H1 (cell line): ENCODE measurements around the gene GGN. TPM values are rescaled to one million over a fixed set of nuclear protein-coding genes. Genes with fewer than 3 reads are reported as not detected.
A peak's percentile ranks its signal among the peaks of the same experiment; 100 is the strongest.

Experiments
- CTCF ChIA-PET: fragments of 300-600 bp; sonication (Branson Sonifier 250); formaldehyde crosslinking; loops from one replicate; lab custom pipeline; 2021; ENCODE audit not compliant: partially characterized antibody; lab: Charles Lee
- POLR2A ChIA-PET: fragments of 300-600 bp; sonication (Branson Sonifier 250); formaldehyde crosslinking; loops from one replicate; lab custom pipeline; 2021; ENCODE audit warnings: inconsistent platforms; ENCODE audit not compliant: partially characterized antibody; lab: Charles Lee
- DNase-seq, 2 experiments: peaks; one replicate each; pipeline versions ENCODE4 v3.0.0 to v3.0.0-alpha.2; 2010 to 2022; ENCODE audit warnings: low spot score in 2 of 2, low read depth in 1 of 2, mixed read lengths in 1 of 2
- FAIRE-seq: peaks from 2 replicates; lab custom pipeline; 2011; peaks lifted over from hg19 to GRCh38; lab: Jason Lieb, UNC
- H2AFZ ChIP-seq: 2 replicates; pipeline ENCODE4 v1.8.1; 2012; ENCODE audit warnings: low read length, inconsistent platforms
- H2AK5ac ChIP-seq: 2 replicates; pipeline ENCODE4 v1.6.1; 2013; ENCODE audit warnings: low read depth, low read length
- H2BK120ac ChIP-seq: replicated peaks from 2 replicates; pipeline ENCODE3; 2013; ENCODE audit warnings: low read depth, low read length, inconsistent platforms
- H2BK12ac ChIP-seq: 2 replicates; pipeline ENCODE4 v1.6.1; 2013; ENCODE audit warnings: low read depth, low read length
- H2BK15ac ChIP-seq: 2 replicates; pipeline ENCODE4 v1.6.1; 2013; ENCODE audit warnings: low read length
- H2BK20ac ChIP-seq: 2 replicates; pipeline ENCODE4 v1.6.1; 2013; ENCODE audit warnings: low read length
- H2BK5ac ChIP-seq: 2 replicates; pipeline ENCODE4 v1.6.1; 2013; ENCODE audit warnings: low read depth, low read length
- H3K14ac ChIP-seq: 2 replicates; pipeline ENCODE4 v1.6.1; 2013; ENCODE audit warnings: inconsistent platforms; ENCODE audit not compliant: insufficient read length
- H3K18ac ChIP-seq: 2 replicates; pipeline ENCODE4 v1.6.1; 2013; ENCODE audit warnings: low read length; ENCODE audit errors: extremely low read depth
- H3K23ac ChIP-seq: 2 replicates; pipeline ENCODE4 v1.6.1; 2013; ENCODE audit warnings: inconsistent platforms; ENCODE audit not compliant: insufficient read length
- H3K23me2 ChIP-seq: 2 replicates; pipeline ENCODE4 v1.6.1; 2013; ENCODE audit warnings: low read depth, low read length
- H3K27ac ChIP-seq: 2 replicates; pipeline ENCODE4 v1.6.1; 2011; ENCODE audit warnings: low read depth, low read length, inconsistent platforms
- H3K27me3 ChIP-seq, 4 experiments: replicated peaks in 1 of 4; 1 replicate in 1 of 4; 2 replicates in 3 of 4; pipeline versions ENCODE4 v1.6.1 to v1.8.1; 2011 to 2013; ENCODE audit warnings: low read length in 3 of 4, mild to moderate bottlenecking in 3 of 4, inconsistent platforms in 2 of 4, mixed read lengths in 2 of 4, moderate library complexity in 1 of 4; ENCODE audit not compliant: control insufficient read depth in 3 of 4, insufficient read depth in 3 of 4; ENCODE audit errors: extremely low read depth in 1 of 4
- H3K36me3 ChIP-seq, 4 experiments: 2 replicates each; pipeline versions ENCODE4 v1.6.1 to v1.8.1; 2011 to 2013; ENCODE audit warnings: mild to moderate bottlenecking in 4 of 4, low read length in 3 of 4, moderate library complexity in 2 of 4, control low read depth in 1 of 4, inconsistent platforms in 1 of 4; ENCODE audit not compliant: insufficient read depth in 4 of 4, control insufficient read depth in 2 of 4
- H3K4ac ChIP-seq: replicated peaks from 2 replicates; pipeline ENCODE3; 2013; ENCODE audit warnings: low read length, low read depth, mixed read lengths, inconsistent platforms; ENCODE audit not compliant: insufficient read length
- H3K4me1 ChIP-seq, 4 experiments: replicated peaks in 1 of 4; 1 replicate in 1 of 4; 2 replicates in 3 of 4; pipeline versions ENCODE4 v1.6.1 to v1.8.1; 2011 to 2013; ENCODE audit warnings: low read length in 3 of 4, inconsistent platforms in 2 of 4, mixed read lengths in 1 of 4; ENCODE audit not compliant: insufficient read depth in 4 of 4, control insufficient read depth in 3 of 4
- H3K4me2 ChIP-seq, 2 experiments: 2 replicates each; pipeline versions ENCODE4 v1.6.1 to v1.8.1; 2011 to 2013; ENCODE audit warnings: low read depth in 2 of 2, low read length in 2 of 2, control low read depth in 1 of 2, inconsistent platforms in 1 of 2, mild to moderate bottlenecking in 1 of 2; ENCODE audit not compliant: insufficient read depth in 1 of 2
- H3K4me3 ChIP-seq, 4 experiments: fragments of 200-600, 300-600 bp in 1 of 4; sonication (generic), shearing (Covaris generic), sonication (Bioruptor Twin) in 1 of 4; 2 replicates each; pipeline versions ENCODE4 v1.5.1 to v1.8.1; 2011 to 2016; ENCODE audit warnings: low read length in 4 of 4, low read depth in 3 of 4, control low read depth in 2 of 4, inconsistent platforms in 2 of 4, mild to moderate bottlenecking in 2 of 4, mixed read lengths in 1 of 4, moderate library complexity in 1 of 4; ENCODE audit not compliant: insufficient read depth in 2 of 4; ENCODE audit errors: extremely low read depth in 1 of 4
- H3K56ac ChIP-seq: replicated peaks from 2 replicates; pipeline ENCODE3; 2013; ENCODE audit warnings: low read depth, mild to moderate bottlenecking, mixed read lengths, low read length, inconsistent platforms; ENCODE audit not compliant: insufficient read length
- H3K79me1 ChIP-seq: 2 replicates; pipeline ENCODE4 v1.6.1; 2013; ENCODE audit warnings: low read depth, low read length, control low read depth
- H3K79me2 ChIP-seq, 2 experiments: 2 replicates each; pipeline versions ENCODE4 v1.6.1 to v1.8.1; 2012 to 2013; ENCODE audit warnings: low read length in 2 of 2, mild to moderate bottlenecking in 2 of 2, inconsistent platforms in 1 of 2; ENCODE audit not compliant: insufficient read depth in 2 of 2, control insufficient read depth in 1 of 2
- H3K9ac ChIP-seq, 4 experiments: replicated peaks in 1 of 4; 1 replicate in 1 of 4; 2 replicates in 3 of 4; pipeline versions ENCODE4 v1.6.1 to v1.8.1; 2011 to 2013; ENCODE audit warnings: low read depth in 3 of 4, low read length in 3 of 4, control low read depth in 2 of 4, mild to moderate bottlenecking in 2 of 4, moderate library complexity in 2 of 4, inconsistent platforms in 1 of 4; ENCODE audit errors: extremely low read depth in 1 of 4
- H3K9me3 ChIP-seq, 2 experiments: 2 replicates each; pipeline versions ENCODE4 v1.6.1 to v1.8.1; 2012 to 2013; ENCODE audit warnings: mild to moderate bottlenecking in 2 of 2, moderate library complexity in 2 of 2, control low read depth in 1 of 2, inconsistent platforms in 1 of 2, low read depth in 1 of 2, low read length in 1 of 2, mixed read lengths in 1 of 2; ENCODE audit not compliant: insufficient read depth in 2 of 2
- H4K20me1 ChIP-seq, 2 experiments: replicated peaks in 1 of 2; 2 replicates each; pipeline versions ENCODE3 to v1.8.1; 2011 to 2013; ENCODE audit warnings: inconsistent platforms in 2 of 2, low read length in 2 of 2, mild to moderate bottlenecking in 1 of 2; ENCODE audit not compliant: insufficient read depth in 2 of 2, control insufficient read depth in 1 of 2
- H4K5ac ChIP-seq: 2 replicates; pipeline ENCODE4 v1.6.1; 2013; ENCODE audit warnings: low read length, low read depth, mixed read lengths, inconsistent platforms; ENCODE audit not compliant: insufficient read length
- H4K8ac ChIP-seq: 2 replicates; pipeline ENCODE4 v1.8.0; 2013; ENCODE audit warnings: mild to moderate bottlenecking, moderate library complexity, low read length, inconsistent platforms; ENCODE audit not compliant: insufficient read depth; ENCODE audit errors: extremely low read depth
- H4K91ac ChIP-seq: replicated peaks from 2 replicates; pipeline ENCODE3; 2013; ENCODE audit warnings: low read length, mixed read lengths, inconsistent platforms; ENCODE audit not compliant: insufficient read length
- GABPA ChIP-seq: IDR thresholded peaks from 2 replicates; pipeline ENCODE4 v1.6.1; 2011; ENCODE audit warnings: mild to moderate bottlenecking, low read length, moderate library complexity, borderline replicate concordance; ENCODE audit not compliant: insufficient read depth
- GTF2F1 ChIP-seq: IDR thresholded peaks from 2 replicates; pipeline ENCODE4 v1.6.1; 2012; ENCODE audit warnings: low read depth, low read length, improper control_type of control experiment, borderline replicate concordance
- NRF1 ChIP-seq: IDR thresholded peaks from 2 replicates; pipeline ENCODE4 v1.6.1; 2011; ENCODE audit warnings: mild to moderate bottlenecking, low read depth, low read length, improper control_type of control experiment
- POLR2A ChIP-seq, 2 experiments: IDR thresholded peaks; 1 replicate in 1 of 2; 2 replicates in 1 of 2; pipeline ENCODE4 v1.6.1; 2011; ENCODE audit warnings: low read depth in 2 of 2, low read length in 2 of 2, mild to moderate bottlenecking in 2 of 2; ENCODE audit errors: control extremely low read depth in 1 of 2
- RNF2 ChIP-seq: fragments of 200-900, 300-1000 bp; sonication (generic); IDR thresholded peaks from 2 replicates; pipeline ENCODE4 v1.7.1; 2016; ENCODE audit warnings: borderline replicate concordance, low read depth, mild to moderate bottlenecking, antibody characterized with exemption, low read length; ENCODE audit not compliant: poor library complexity, severe bottlenecking; ENCODE audit errors: missing control alignments
- SAP30 ChIP-seq: fragments of 300-600 bp; sonication (generic); IDR thresholded peaks from 2 replicates; pipeline ENCODE4 v1.7.1; 2012; ENCODE audit warnings: low read length, moderate library complexity, mild to moderate bottlenecking, inconsistent platforms; ENCODE audit not compliant: insufficient read depth, insufficient replicate concordance
- SIN3A ChIP-seq, 2 experiments: IDR thresholded peaks in 1 of 2; conservative IDR thresholded peaks in 1 of 2; 2 replicates each; pipeline ENCODE4 v1.6.1; 2011 to 2012; ENCODE audit warnings: low read length in 2 of 2, improper control_type of control experiment in 1 of 2, low read depth in 1 of 2, mild to moderate bottlenecking in 1 of 2
- SRF ChIP-seq: IDR thresholded peaks from 2 replicates; pipeline ENCODE4 v1.6.1; 2011; ENCODE audit warnings: mild to moderate bottlenecking, low read depth, low read length, moderate library complexity
- SUZ12 ChIP-seq: fragments of 200-600 bp; sonication (generic); IDR thresholded peaks from 2 replicates; pipeline ENCODE4 v1.6.1; 2012; ENCODE audit warnings: mild to moderate bottlenecking, inconsistent platforms, low read length, moderate library complexity, mixed read lengths
- TBP ChIP-seq: IDR thresholded peaks from 2 replicates; pipeline ENCODE4 v1.6.1; 2011; ENCODE audit warnings: low read depth, low read length, improper control_type of control experiment
- TCF12 ChIP-seq: IDR thresholded peaks from 2 replicates; pipeline ENCODE4 v1.6.1; 2011; ENCODE audit warnings: low read depth, mild to moderate bottlenecking, low read length
- WGBS, 2 experiments: shearing (Covaris generic) in 1 of 2; methylation state at CpG; one replicate each; pipeline versions ENCODE4 v1.1.6 to v1.1.7; 2013 to 2015; ENCODE audit warnings: low lambda C conversion rate in 2 of 2, mixed read lengths in 2 of 2, inconsistent platforms in 1 of 2, low coverage in 1 of 2, missing lambda C conversion rate in 1 of 2; ENCODE audit not compliant: insufficient replicate concordance in 2 of 2, insufficient coverage in 1 of 2, insufficient read length in 1 of 2; ENCODE audit errors: extremely low coverage in 1 of 2, missing lambda C conversion rate in 1 of 2; 5-methylcytosine and 5-hydroxymethylcytosine counted together
- polyA plus RNA-seq, 7 experiments: library from polyadenylated mRNA; depleted of rRNA in 3 of 7; stranded (reverse) in 5 of 7; unstranded in 2 of 7; fragments of >200 nt in 5 of 7; fragments of 200-250 nt in 2 of 7; gene quantifications; 1 replicate in 5 of 7; 2 replicates in 1 of 7; 4 replicates in 1 of 7; pipeline versions ENCODE4 v1.2.1 to v1.2.3, GENCODE V29; 2011 to 2013; ENCODE audit warnings: missing spikeins in 2 of 7, mixed read lengths in 2 of 7
- total RNA-seq: library from RNA; stranded (reverse); fragmentation: NEBNext Ultra II Directional; extraction: Animal tissue kit (Norgen Biotek cat#: 25700); gene quantifications from 2 replicates; pipeline ENCODE4 v1.2.1, GENCODE V29; 2021

GGN gene
- total and polyA plus RNA-seq, 2 of the 8 experiments (the other 6 are each of a cell fraction or from before 2014, with no cell fraction given) = 0.47 to 1.2 TPM

- Histone ChIP-seq H3K23ac (no peak overlapping the region), H3K23me2 (peaks cover 8% of the 10 kb centered on the region; the same call in 1 of the 2 replicates), H3K4me1 (peaks cover 5 to 10% (median 7%) of the 10 kb centered on the region in 4 experiments; a peak in 6 of 7 replicates), H4K8ac (peak overlapping the region; percentile 92; the same call in 1 of the 2 replicates), H3K4me2 (peak overlapping the region; percentile 96), H3K79me2 (peaks cover 0 to 8% of the 10 kb centered on the region in 2 experiments; a peak in 1 of 4 replicates), H3K56ac (no peak overlapping the region), H3K4ac (no peak overlapping the region), H3K79me1 (no peaks in the 10 kb centered on the region), H2BK5ac (peak overlapping the region; percentile 95), H2BK120ac (peak overlapping the region; percentile 19), H3K4me3 (peak overlapping the region; percentile 42 to 74 (median 64)), H3K36me3 (no peaks in the 10 kb centered on the region), H2AK5ac (peak overlapping the region; percentile 75; the same call in 1 of the 2 replicates), H2BK20ac (no peak overlapping the region), H4K91ac (peak overlapping the region; percentile 12), H3K27ac (peak overlapping the region; percentile 45; the same call in 1 of the 2 replicates), H3K14ac (no peak overlapping the region), H3K18ac (peak overlapping the region; percentile 89), H4K20me1 (no peaks in the 10 kb centered on the region), H3K9me3 (no peaks in the 10 kb centered on the region), H2BK15ac (0 out of 2 replicates have a peak overlapping the region, but pooled peaks have one; percentile 92), H3K27me3 (no peaks in the 10 kb centered on the region), H2BK12ac (peak overlapping the region; percentile 98), H3K9ac (peak overlapping the region in 2 of 4 experiments; percentile 19 to 25; a peak in 2 of 7 replicates), H2AFZ (no peak overlapping the region), H4K5ac (no peak overlapping the region)
- peak in 1 of 2 experiments; percentile 89 for DNase-seq
- 12% methylated on average over 7 of the region's 13 CpGs; no CpG with 5 or more reads in 1 of the 2 experiments for WGBS, 2 experiments
- FAIRE-seq = no peak
- ChIA-PET CTCF (interaction anchor here (0.6 to 2.6 kb wide), 6 partner anchors 9 to 899 kb away, joined by 3 to 11 read pairs (median 4); partner anchors contain the start of genes FAM98C and RASGRP4), POLR2A (interaction anchor here (0.6 to 2.1 kb wide), 17 partner anchors 8 to 697 kb away, joined by 3 to 10 read pairs (median 4); partner anchors contain the start of genes FAM98C, GGN, RASGRP4 and SPRED3)
- no peak for TF ChIP-seq GABPA
- peak; percentile 63 to 69; a peak in 3 of 4 replicates for TF ChIP-seq SIN3A (conservative IDR thresholded peaks at IDR 0.05 in 1 of 2, IDR thresholded peaks at IDR 0.05 in 1 of 2; ENCODE audit: low read depth in 1 of 2, low read length in 2 of 2)
- 0 out of 2 replicates have a peak, but pooled peaks have one; percentile 62 for TF ChIP-seq TCF12
- TF ChIP-seq POLR2A (IDR thresholded peaks at IDR 0.05; ENCODE audit: control extremely low read depth in 1 of 2, low read depth in 2 of 2, low read length in 2 of 2) = peak in 1 of 2 experiments; percentile 54; a peak in 1 of 3 replicates
- TF ChIP-seq GTF2F1 = no peak
- no peak for TF ChIP-seq SUZ12
- no peak for TF ChIP-seq TBP
- TF ChIP-seq RNF2 = no peak
- TF ChIP-seq NRF1 = no peak
- TF ChIP-seq SAP30 = peak; percentile 48
- no peak for TF ChIP-seq SRF
Measured at GRCh38 chr19:38434549-38435051, 46.8 kb upstream of the GGN start.
